SU-DHL-6 (cell line): ENCODE data around the gene BEX3.

Experiments used
- H2AFZ ChIP-seq: fragments of 200-600 bp; sonication (generic); 2 replicates; pipeline ENCODE4 v1.6.1; 2014; ENCODE audit warnings: low read depth, mild to moderate bottlenecking, moderate library complexity, mixed read lengths, antibody characterized with exemption, low read length; ENCODE audit not compliant: severe bottlenecking
- H3F3A ChIP-seq: fragments of 200-600 bp; shearing (Covaris generic); 2 replicates; pipeline ENCODE4 v1.6.0; 2016; ENCODE audit warnings: antibody characterized with exemption, mild to moderate bottlenecking; ENCODE audit not compliant: insufficient read depth
- H3K27ac ChIP-seq: fragments of 200-600 bp; sonication (generic); 2 replicates; pipeline ENCODE4 v1.5.1; 2016; ENCODE audit warnings: low read depth, mild to moderate bottlenecking, low read length, moderate library complexity, mixed read lengths
- H3K27me3 ChIP-seq: fragments of 200-600 bp; sonication (generic), shearing (Covaris generic); 2 replicates; pipeline ENCODE4 v1.6.0; 2014; ENCODE audit warnings: mild to moderate bottlenecking, low read length
- H3K36me3 ChIP-seq: fragments of 200-600 bp; sonication (generic); 2 replicates; pipeline ENCODE4 v1.6.1; 2014; ENCODE audit warnings: mild to moderate bottlenecking, low read length, mixed read lengths
- H3K4me2 ChIP-seq: fragments of 300-600, 200-600 bp; shearing (Covaris generic), sonication (generic); 2 replicates; pipeline ENCODE4 v1.6.0; 2014; ENCODE audit warnings: low read length, low read depth, mild to moderate bottlenecking; ENCODE audit not compliant: poor library complexity, severe bottlenecking
- H3K4me3 ChIP-seq: fragments of 200-600 bp; sonication (generic); 2 replicates; pipeline ENCODE4 v1.5.1; 2014; ENCODE audit warnings: antibody characterized with exemption, low read length, mild to moderate bottlenecking, mixed read lengths; ENCODE audit not compliant: insufficient read depth, poor library complexity, severe bottlenecking
- H3K79me2 ChIP-seq: fragments of 200-600 bp; sonication (generic); 2 replicates; pipeline ENCODE4 v1.6.1; 2014; ENCODE audit warnings: mild to moderate bottlenecking, low read length, moderate library complexity; ENCODE audit not compliant: insufficient read depth
- H3K9ac ChIP-seq: fragments of 200-600 bp; sonication (generic); 2 replicates; pipeline ENCODE4 v1.7.0; 2014; ENCODE audit warnings: mild to moderate bottlenecking, low read length
- H3K9me2 ChIP-seq: fragments of 200-600 bp; sonication (generic); replicated peaks from 2 replicates; pipeline ENCODE4 v1.6.1; 2014; ENCODE audit warnings: low read length; ENCODE audit not compliant: insufficient read depth
- H3K9me3 ChIP-seq: fragments of 200-600 bp; sonication (generic); 2 replicates; pipeline ENCODE4 v1.6.1; 2014; ENCODE audit warnings: low read length, mixed read lengths; ENCODE audit not compliant: insufficient read depth
- H4K20me1 ChIP-seq: fragments of 200-600 bp; sonication (generic); 2 replicates; pipeline ENCODE4 v1.6.1; 2014; ENCODE audit warnings: low read depth, mild to moderate bottlenecking, antibody characterized with exemption, low read length, moderate library complexity, mixed read lengths
- EZH2phosphoT487 ChIP-seq: fragments of 200-600 bp; sonication (generic), shearing (Covaris generic); conservative IDR thresholded peaks from 2 replicates; pipeline ENCODE4 v1.6.1; 2018; ENCODE audit warnings: mild to moderate bottlenecking, antibody characterized with exemption, low read length, moderate library complexity, mixed read lengths
- TF ChIP-seq, protein P1 (sequence below): fragments of 200-600 bp; sonication (generic); IDR thresholded peaks from one replicate; pipeline ENCODE4 v1.5.1; 2017; ENCODE audit warnings: antibody characterized with exemption, mild to moderate bottlenecking, low read length, moderate library complexity; ENCODE audit not compliant: insufficient read depth, poor library complexity, severe bottlenecking

The BEX3 gene

DNA sequence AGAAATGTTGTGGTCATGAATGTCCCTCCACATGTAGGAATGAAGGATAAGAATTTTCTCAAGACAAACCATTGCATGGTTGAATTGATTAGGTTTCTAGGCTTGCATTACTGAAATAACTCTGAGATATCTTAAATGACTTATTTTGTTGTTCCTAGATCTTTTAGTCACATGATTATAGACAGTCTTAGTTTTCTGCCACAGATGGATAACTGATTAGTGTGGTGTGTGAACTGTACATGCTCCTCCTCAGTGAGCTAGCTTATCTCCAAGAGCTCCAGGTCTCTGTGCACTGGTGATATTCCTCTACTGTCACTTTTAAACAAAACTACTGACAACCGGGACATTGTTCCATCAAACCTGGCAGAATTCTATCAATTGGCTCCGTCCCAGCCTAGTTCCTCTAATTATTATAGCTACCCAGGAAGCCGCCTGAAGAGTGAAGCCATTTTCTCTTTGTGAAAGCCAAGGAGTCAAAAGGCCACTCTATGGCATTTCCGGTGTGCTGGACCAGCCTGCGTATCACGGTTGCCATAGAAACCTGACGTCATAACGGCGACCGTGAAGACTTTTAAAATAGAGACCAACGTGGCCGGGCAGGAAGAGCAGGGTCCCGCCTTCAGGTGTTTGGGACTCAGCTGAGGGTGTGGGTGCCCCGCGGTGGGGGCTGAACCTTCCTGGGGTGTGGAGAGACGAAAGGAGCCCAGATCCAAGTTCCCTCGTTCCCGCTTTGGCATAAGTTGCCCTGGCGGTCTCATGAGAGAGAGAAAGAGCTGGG, 28.1 kb downstream of the BEX3 start:
- no peaks in the 10 kb centered on the region for H4K20me1 ChIP-seq
- H3K79me2 ChIP-seq, result no peaks in the 10 kb centered on the region
- peak overlapping the region; percentile 37 for H3K4me3 ChIP-seq
- H3K36me3 ChIP-seq, result no peaks in the 10 kb centered on the region
- H3K9ac ChIP-seq, result peak overlapping the region; percentile 37; the same call in 1 of the 2 replicates
- H3K9me3 ChIP-seq, result no peaks in the 10 kb centered on the region
- H3K4me2 ChIP-seq, result peak overlapping the region; percentile 46
- H2AFZ ChIP-seq, result peak overlapping the region; percentile 74
- no peaks in the 10 kb centered on the region for H3K27me3 ChIP-seq
- no peak for TF ChIP-seq EZH2phosphoT487
- TF ChIP-seq, protein P1, sequence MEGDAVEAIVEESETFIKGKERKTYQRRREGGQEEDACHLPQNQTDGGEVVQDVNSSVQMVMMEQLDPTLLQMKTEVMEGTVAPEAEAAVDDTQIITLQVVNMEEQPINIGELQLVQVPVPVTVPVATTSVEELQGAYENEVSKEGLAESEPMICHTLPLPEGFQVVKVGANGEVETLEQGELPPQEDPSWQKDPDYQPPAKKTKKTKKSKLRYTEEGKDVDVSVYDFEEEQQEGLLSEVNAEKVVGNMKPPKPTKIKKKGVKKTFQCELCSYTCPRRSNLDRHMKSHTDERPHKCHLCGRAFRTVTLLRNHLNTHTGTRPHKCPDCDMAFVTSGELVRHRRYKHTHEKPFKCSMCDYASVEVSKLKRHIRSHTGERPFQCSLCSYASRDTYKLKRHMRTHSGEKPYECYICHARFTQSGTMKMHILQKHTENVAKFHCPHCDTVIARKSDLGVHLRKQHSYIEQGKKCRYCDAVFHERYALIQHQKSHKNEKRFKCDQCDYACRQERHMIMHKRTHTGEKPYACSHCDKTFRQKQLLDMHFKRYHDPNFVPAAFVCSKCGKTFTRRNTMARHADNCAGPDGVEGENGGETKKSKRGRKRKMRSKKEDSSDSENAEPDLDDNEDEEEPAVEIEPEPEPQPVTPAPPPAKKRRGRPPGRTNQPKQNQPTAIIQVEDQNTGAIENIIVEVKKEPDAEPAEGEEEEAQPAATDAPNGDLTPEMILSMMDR, result no peak
- H3F3A ChIP-seq, result no peaks in the 10 kb centered on the region
- no peak overlapping the region for H3K27ac ChIP-seq
- H3K9me2 ChIP-seq, result no peaks in the 10 kb centered on the region

DNA sequence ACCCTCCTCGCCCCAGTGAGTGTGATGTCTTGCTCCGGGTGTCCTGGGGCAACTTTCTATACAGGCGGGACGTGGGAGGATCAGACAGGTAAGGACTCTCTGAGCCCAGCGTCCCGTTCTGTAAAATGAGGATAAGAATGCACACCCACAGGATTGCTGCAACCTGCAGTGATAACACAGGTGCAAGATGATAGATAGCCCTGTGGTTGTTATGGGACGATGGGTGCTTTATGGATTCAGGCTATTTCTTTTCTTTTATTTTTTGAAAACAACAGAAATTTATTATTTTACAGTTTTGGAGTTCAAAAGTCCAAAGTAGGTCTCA, 28.6 kb downstream of the BEX3 start:
- H4K20me1 ChIP-seq, result no peaks in the 10 kb centered on the region
- no peaks in the 10 kb centered on the region for H3K27me3 ChIP-seq
- no peaks in the 10 kb centered on the region for H3F3A ChIP-seq
- no peaks in the 10 kb centered on the region for H3K9me2 ChIP-seq
- no peaks in the 10 kb centered on the region for H3K9me3 ChIP-seq
- TF ChIP-seq EZH2phosphoT487, result no peak
- TF ChIP-seq, protein P1, result no peak
- peak overlapping the region; percentile 74 for H2AFZ ChIP-seq
- peak overlapping the region; percentile 46 for H3K4me2 ChIP-seq
- peak overlapping the region; percentile 37 for H3K4me3 ChIP-seq
- H3K36me3 ChIP-seq, result no peaks in the 10 kb centered on the region
- no peaks in the 10 kb centered on the region for H3K79me2 ChIP-seq
- H3K27ac ChIP-seq, result no peak overlapping the region
- peak overlapping the region; percentile 37; the same call in 1 of the 2 replicates for H3K9ac ChIP-seq

DNA sequence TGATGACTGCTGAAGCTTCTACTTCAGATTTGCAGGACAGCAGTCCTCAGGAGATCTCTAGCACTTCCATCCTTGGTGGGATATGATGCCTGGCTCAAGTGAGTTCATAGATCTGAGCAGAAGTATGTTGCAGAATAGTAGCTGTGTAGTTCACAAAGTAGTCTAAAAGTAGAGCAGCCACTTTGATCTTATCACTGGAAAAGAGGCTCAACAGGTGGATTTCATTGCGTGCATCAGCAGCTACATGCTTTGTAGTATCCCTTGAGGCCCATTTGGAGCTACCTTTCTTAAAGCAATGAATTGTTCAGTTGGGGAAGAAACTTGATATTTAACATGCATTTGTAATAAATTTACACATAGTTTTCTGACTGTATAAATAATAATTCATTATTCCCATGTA, 29.9 kb downstream of the BEX3 start:
- Histone ChIP-seq H3K4me2 (no peak overlapping the region), H3K36me3 (no peaks in the 10 kb centered on the region), H3K4me3 (no peak overlapping the region), H3K27me3 (no peaks in the 10 kb centered on the region), H3K27ac (no peak overlapping the region), H3K9me2 (no peaks in the 10 kb centered on the region), H3F3A (no peaks in the 10 kb centered on the region), H3K79me2 (no peaks in the 10 kb centered on the region), H4K20me1 (no peaks in the 10 kb centered on the region), H3K9ac (no peak overlapping the region), H2AFZ (no peak overlapping the region), H3K9me3 (no peaks in the 10 kb centered on the region)
- TF ChIP-seq EZH2phosphoT487, result no peak
- TF ChIP-seq, protein P1, result no peak
